ENCODE results near the gene PIM2. TPM values are rescaled to one million over a fixed set of nuclear protein-coding genes. Genes with fewer than 3 reads are reported as not detected.

Gene PIM2
- total and polyA plus RNA-seq, 2 of the 13 experiments (the other 11 are each of a cell fraction or from before 2014, with no cell fraction given), result 14.4 to 15.8 TPM

DNA sequence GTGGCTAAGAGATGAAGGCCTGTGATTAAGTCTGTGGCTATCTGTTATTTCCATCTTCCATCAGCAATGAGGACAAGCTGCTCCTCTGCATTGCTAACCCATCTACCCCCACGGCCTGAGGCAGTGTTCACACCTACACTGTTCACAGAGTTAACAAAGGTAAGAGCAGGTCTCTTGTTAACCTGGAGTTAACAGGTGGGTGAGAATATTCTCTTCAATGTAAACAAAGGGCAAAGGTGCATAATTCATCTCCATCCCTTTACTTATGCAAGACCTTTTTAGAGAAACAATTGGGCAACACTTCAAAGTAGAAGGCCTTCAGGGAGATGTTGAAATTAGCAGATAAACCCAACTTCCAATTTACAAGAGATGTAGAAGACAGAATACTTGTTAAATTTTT is 10.2 kb downstream of the PIM2 start:
- FAIRE-seq, result peak; percentile 81
- Histone ChIP-seq H3K9me3 (ENCODE audit: low read length) (no peaks in the 10 kb centered on the region), H3K4me1 (ENCODE audit: insufficient read depth, low read length) (peaks cover 23% of the 10 kb centered on the region), H3K9ac (ENCODE audit: insufficient read depth, low read depth, low read length) (no peak overlapping the region), H4K20me1 (ENCODE audit: insufficient read depth, low read length) (no peaks in the 10 kb centered on the region), H3K4me3 (replicated peaks in 1 of 3; ENCODE audit: insufficient read depth in 1 of 3, low read depth in 2 of 3, low read length in 3 of 3) (no peak overlapping the region), H3K36me3 (replicated peaks in 1 of 2; ENCODE audit: control insufficient read depth in 1 of 2, insufficient read depth in 2 of 2, low read length in 2 of 2) (peaks cover 0 to 7% of the 10 kb centered on the region in 2 experiments; a peak in 3 of 5 replicates), H3K27ac (ENCODE audit: extremely low read length, insufficient read depth, low read length) (no peak overlapping the region), H3K27me3 (ENCODE audit: control insufficient read depth in 1 of 2, insufficient read depth in 2 of 2, low read length in 2 of 2) (no peaks in the 10 kb centered on the region; a peak in 1 of 5 replicates), H3K4me2 (ENCODE audit: low read depth, low read length) (no peak overlapping the region), H3K79me2 (ENCODE audit: insufficient read depth, low read length) (peaks cover 15% of the 10 kb centered on the region), H2AFZ (ENCODE audit: low read length) (no peak overlapping the region)
- intact Hi-C loops (cut with micrococcal nuclease; ENCODE audit: unreplicated experiment), result no loop called here
- no peak for ATAC-seq
- in situ Hi-C loops (cut with HindIII; ENCODE audit: extremely low pct_ligation_motif_present, low pct_unique_long_range_greater_than_20kb), result no loop called here
- CTCF ChIA-PET (ENCODE audit: low intra/inter-chr PET ratio, low total read pairs), result no interaction called here
- no peak for DNase-seq (ENCODE audit: low spot score)
- BruUV-seq (replicated peaks), result no TSS peak
- POLR2A ChIA-PET, result interaction anchor here (2.5 kb wide), 1 partner anchor 11 kb away, joined by 11 read pairs; the partner anchor contains the start of genes PQBP1 and TIMM17B
- no CpG with 5 or more reads among the region's 1 CpG for WGBS (ENCODE audit: low lambda C conversion rate)
- no peak for TF ChIP-seq FOXP1 (IDR thresholded peaks at IDR 0.05)
- TF ChIP-seq FOXP1 (CRISPR knock-in tag; IDR thresholded peaks at IDR 0.05), result peak; percentile 46; the same call in 1 of the 2 replicates
- no peak for TF ChIP-seq CBFB (CRISPR knock-in tag; IDR thresholded peaks at IDR 0.05)
- TF ChIP-seq CEBPG (CRISPR knock-in tag; IDR thresholded peaks at IDR 0.05), result peak; percentile 78
- no peak for TF ChIP-seq CREB1 (IDR thresholded peaks at IDR 0.05)
- 0 out of 2 replicates have a peak, but pooled peaks have one; percentile 16 for TF ChIP-seq CREB1 (CRISPR knock-in tag; IDR thresholded peaks at IDR 0.05)
- TF ChIP-seq ZNF674 (CRISPR knock-in tag; IDR thresholded peaks at IDR 0.05; ENCODE audit: low read depth), result no peak
- TF ChIP-seq, protein P1, sequence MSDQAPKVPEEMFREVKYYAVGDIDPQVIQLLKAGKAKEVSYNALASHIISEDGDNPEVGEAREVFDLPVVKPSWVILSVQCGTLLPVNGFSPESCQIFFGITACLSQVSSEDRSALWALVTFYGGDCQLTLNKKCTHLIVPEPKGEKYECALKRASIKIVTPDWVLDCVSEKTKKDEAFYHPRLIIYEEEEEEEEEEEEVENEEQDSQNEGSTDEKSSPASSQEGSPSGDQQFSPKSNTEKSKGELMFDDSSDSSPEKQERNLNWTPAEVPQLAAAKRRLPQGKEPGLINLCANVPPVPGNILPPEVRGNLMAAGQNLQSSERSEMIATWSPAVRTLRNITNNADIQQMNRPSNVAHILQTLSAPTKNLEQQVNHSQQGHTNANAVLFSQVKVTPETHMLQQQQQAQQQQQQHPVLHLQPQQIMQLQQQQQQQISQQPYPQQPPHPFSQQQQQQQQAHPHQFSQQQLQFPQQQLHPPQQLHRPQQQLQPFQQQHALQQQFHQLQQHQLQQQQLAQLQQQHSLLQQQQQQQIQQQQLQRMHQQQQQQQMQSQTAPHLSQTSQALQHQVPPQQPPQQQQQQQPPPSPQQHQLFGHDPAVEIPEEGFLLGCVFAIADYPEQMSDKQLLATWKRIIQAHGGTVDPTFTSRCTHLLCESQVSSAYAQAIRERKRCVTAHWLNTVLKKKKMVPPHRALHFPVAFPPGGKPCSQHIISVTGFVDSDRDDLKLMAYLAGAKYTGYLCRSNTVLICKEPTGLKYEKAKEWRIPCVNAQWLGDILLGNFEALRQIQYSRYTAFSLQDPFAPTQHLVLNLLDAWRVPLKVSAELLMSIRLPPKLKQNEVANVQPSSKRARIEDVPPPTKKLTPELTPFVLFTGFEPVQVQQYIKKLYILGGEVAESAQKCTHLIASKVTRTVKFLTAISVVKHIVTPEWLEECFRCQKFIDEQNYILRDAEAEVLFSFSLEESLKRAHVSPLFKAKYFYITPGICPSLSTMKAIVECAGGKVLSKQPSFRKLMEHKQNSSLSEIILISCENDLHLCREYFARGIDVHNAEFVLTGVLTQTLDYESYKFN (CRISPR knock-in tag; conservative IDR thresholded peaks at IDR 0.05), result 0 out of 2 replicates have a peak, but pooled peaks have one; percentile 25
- TF ChIP-seq, protein P2, sequence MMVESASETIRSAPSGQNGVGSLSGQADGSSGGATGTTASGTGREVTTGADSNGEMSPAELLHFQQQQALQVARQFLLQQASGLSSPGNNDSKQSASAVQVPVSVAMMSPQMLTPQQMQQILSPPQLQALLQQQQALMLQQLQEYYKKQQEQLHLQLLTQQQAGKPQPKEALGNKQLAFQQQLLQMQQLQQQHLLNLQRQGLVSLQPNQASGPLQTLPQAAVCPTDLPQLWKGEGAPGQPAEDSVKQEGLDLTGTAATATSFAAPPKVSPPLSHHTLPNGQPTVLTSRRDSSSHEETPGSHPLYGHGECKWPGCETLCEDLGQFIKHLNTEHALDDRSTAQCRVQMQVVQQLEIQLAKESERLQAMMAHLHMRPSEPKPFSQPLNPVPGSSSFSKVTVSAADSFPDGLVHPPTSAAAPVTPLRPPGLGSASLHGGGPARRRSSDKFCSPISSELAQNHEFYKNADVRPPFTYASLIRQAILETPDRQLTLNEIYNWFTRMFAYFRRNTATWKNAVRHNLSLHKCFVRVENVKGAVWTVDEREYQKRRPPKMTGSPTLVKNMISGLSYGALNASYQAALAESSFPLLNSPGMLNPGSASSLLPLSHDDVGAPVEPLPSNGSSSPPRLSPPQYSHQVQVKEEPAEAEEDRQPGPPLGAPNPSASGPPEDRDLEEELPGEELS (CRISPR knock-in tag; IDR thresholded peaks at IDR 0.05), result 0 out of 2 replicates have a peak, but pooled peaks have one; percentile 19
- no peak for TF ChIP-seq FOXA1 (IDR thresholded peaks at IDR 0.05)
- TF ChIP-seq FOXA1 (CRISPR knock-in tag; IDR thresholded peaks at IDR 0.05), result peak; percentile 38; the same call in 1 of the 2 replicates
- peak; percentile 75 for TF ChIP-seq TCF7 (IDR thresholded peaks at IDR 0.05; ENCODE audit: low read depth)
- no peak for TF ChIP-seq SIX4 (CRISPR knock-in tag; IDR thresholded peaks at IDR 0.05)
- TF ChIP-seq HCFC1 (IDR thresholded peaks at IDR 0.05; ENCODE audit: low read depth, low read length), result no peak
- peak; percentile 62 for TF ChIP-seq NR2F6 (IDR thresholded peaks at IDR 0.05)
- 0 out of 2 replicates have a peak, but pooled peaks have one; percentile 19 for TF ChIP-seq NR2F6 (CRISPR knock-in tag; IDR thresholded peaks at IDR 0.05)
- TF ChIP-seq TBX3 (IDR thresholded peaks at IDR 0.05; ENCODE audit: borderline replicate concordance), result 0 out of 2 replicates have a peak, but pooled peaks have one; percentile 11
- no peak for TF ChIP-seq ZNF513 (CRISPR knock-in tag; conservative IDR thresholded peaks at IDR 0.05)
- no peak for TF ChIP-seq SOX6 (IDR thresholded peaks at IDR 0.05)
- TF ChIP-seq SOX6 (CRISPR knock-in tag; IDR thresholded peaks at IDR 0.05), result peak; percentile 35; the same call in 1 of the 2 replicates
- TF ChIP-seq ZEB1 (IDR thresholded peaks at IDR 0.05; ENCODE audit: insufficient replicate concordance, low read depth), result peak; percentile 68
- peak; percentile 27; the same call in 1 of the 2 replicates for TF ChIP-seq NR2F2 (IDR thresholded peaks at IDR 0.05; ENCODE audit: borderline replicate concordance, low read depth)

Measured in HepG2 (cell line).